Islet of Langerhans (tissue), 1 donor: ENCODE results near the gene CLDN3.
"Not testable (repeated sequence)": the region's sequence is repeated elsewhere in the genome, so short reads cannot be mapped to it uniquely, and the experiment has no call there.

Source experiments
- FAIRE-seq: peaks from one replicate; lab custom pipeline; 2011; peaks lifted over from hg19 to GRCh38; lab: Jason Lieb, UNC

The CLDN3 gene

GRCh38 chr7:73736885-73737284 lies 33.2 kb downstream of the CLDN3 start:
- no peak for FAIRE-seq

GRCh38 chr7:73735528-73735905 lies 34.6 kb downstream of the CLDN3 start:
- no peak for FAIRE-seq

- FAIRE-seq, result no peak
Measured at GRCh38 chr7:73734619-73735527, 35.2 kb downstream of the CLDN3 start.

GRCh38 chr7:73732397-73732796 lies 37.7 kb downstream of the CLDN3 start:
- no peak for FAIRE-seq

DNA sequence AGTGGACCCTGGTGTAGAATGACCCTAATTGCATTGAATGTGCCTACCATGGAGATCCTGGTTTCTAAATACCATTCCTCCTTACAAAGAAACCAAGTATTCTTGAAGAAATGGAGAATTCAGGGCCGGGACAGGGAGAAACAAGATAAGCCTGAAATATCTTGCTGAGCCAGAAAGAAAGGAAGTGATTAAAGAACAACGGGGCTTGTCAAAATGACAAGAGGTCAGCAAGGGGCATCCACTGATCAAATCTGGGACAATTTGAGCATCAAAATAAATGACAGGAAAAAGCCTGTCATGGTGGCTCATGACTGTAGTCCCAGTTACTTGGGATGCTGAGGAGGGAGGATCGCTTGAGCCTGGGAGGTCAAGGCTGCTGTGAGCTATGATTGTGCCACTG lies 39.6 kb downstream of the CLDN3 start:
- FAIRE-seq, result no peak

DNA sequence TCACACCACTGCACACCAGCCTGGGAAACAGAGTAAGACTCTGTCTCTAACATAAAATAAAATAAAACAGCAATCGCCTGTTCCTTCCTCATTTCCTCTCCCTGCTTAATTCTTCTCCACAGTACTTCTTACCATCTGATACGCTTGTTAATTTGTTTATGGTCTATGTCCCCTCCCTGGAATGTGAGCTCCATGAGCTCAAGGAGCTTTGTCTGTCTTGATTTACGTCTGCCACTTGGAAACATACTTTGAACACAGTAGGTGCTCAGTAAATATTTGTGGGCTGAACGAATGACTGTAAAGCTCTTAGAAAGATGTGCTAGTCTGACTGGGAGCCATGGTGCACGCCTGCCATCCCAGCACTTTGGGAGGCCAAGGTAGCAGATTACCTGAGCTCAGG lies 41.5 kb downstream of the CLDN3 start:
- no peak for FAIRE-seq

DNA sequence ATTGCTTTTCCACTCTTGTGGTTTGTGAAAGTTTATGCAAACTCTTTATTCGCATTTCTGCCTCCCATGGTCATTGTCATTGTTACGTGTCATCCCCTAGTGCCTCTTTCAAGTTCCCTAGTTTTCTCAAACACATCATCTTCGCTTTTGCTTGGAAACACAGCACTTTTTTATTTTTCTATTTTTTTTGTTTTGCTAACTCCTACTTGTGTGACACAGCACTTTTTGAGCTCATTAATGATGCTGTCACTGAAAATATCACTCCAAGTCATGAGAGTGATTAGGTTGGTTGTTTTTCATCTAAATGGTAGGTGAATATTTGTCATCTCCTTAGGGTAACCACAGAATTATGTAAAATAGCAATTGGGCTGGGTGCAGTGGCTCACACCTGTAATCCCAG lies 42.1 kb downstream of the CLDN3 start:
- no peak for FAIRE-seq

GRCh38 chr7:73726083-73726466 lies 44.0 kb downstream of the CLDN3 start:
- no peak for FAIRE-seq

DNA sequence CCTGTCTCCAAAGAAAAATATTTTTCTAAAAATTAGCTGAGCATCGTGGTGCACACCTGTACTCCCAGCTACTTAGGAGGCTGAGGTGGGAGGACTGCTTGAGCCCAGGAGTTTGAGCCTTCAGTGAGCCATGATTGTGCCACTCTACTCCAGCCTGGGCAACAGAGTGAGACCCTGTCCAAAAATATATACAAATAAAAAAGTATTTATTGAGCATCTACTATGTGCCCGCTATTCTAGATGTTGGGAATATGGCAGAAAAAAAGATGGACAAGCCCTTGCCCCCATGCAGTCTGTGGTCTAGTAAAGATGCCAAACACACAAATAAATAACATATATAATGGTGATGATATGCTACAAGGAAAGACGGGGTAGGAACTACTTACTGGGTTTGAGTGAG lies 46.3 kb downstream of the CLDN3 start:
- FAIRE-seq, result no peak

GRCh38 chr7:73722785-73723184 lies 47.3 kb downstream of the CLDN3 start:
- no peak for FAIRE-seq

GRCh38 chr7:73722182-73722581 lies 47.9 kb downstream of the CLDN3 start:
- FAIRE-seq, result not testable (repeated sequence)

DNA sequence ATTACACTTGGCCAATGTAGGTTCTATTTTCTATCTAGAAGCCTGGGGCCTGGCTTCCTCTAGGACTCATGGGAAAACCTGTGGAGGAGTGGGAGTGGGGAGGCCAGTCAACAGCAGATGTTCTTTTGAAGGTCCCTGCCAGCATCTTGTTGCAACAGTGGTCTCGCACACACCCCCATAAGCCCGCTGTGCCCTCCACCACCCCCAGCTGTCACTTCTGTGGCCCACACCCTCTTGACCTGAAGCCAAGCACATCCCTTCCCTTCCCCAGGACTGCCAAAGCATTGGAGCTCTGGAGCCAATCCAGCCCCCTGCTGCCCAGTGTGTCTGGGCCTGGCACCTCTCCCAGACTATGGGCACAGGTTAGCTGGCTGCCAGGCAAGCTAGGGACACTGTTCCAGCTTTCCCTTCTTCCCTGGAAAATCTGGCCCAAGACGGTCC lies 48.7 kb downstream of the CLDN3 start:
- FAIRE-seq, result no peak

- FAIRE-seq, result not testable (repeated sequence)
Measured at GRCh38 chr7:73720443-73720842, 49.6 kb downstream of the CLDN3 start.

DNA sequence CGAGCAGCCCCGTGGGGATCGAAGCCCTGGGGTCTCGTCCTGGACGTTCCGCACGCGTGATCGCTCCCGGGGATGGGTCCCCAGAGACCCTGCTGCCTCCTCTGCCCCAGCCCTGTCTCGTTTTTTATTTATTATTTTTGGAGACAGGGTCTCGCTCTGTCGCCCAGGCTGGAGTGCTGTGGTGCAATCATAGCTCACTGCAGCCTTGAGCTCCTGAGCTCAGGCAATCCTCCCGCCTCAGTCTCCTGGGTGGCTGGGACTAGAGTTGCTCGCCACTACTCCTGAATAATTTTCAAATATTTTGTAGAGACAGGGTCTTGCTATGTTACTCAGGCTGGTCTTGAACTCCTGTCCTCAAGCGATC lies 50.3 kb downstream of the CLDN3 start:
- FAIRE-seq, result no peak
